SK-N-MC (cell line): ENCODE data around the gene GCK.

ENCODE experiments used
- EZH2 ChIP-seq: fragments of 200-600 bp; sonication (generic); IDR thresholded peaks from one replicate; pipeline ENCODE4 v1.6.1; 2017; ENCODE audit warnings: antibody characterized with exemption
- POLR2AphosphoS5 ChIP-seq: IDR thresholded peaks from 2 replicates; pipeline ENCODE4 v1.6.1; 2012; ENCODE audit warnings: mild to moderate bottlenecking, low read depth, low read length, borderline replicate concordance

DNA sequence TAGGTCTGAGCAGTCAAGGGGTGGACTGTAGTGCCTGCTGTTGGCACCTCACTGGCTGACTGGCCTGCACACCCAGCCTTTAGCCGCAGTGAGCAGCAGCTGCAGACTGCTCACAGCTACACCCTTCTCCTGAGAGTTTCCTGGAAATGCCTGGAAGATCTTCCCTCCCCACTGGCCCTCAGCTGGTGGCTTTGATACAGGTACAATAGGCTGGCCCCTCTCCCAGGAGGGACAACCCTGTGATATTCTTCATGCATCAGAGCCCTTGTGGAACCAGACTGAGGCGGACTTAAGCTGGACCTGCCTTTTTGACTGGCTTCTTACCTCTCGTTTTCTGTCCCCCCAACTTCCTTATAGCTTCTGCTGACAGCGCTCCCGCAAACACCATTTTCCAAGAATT lies 6.4 kb downstream of the GCK start:
- TF ChIP-seq EZH2: no peak
- no peak for TF ChIP-seq POLR2AphosphoS5
